Spleen (tissue), 11 donors: Measurements from ENCODE around the gene NFIA. TPM values are rescaled to one million over a fixed set of nuclear protein-coding genes. Genes with fewer than 3 reads are reported as not detected.

ENCODE experiments used
- DNase-seq: peaks from one replicate; pipeline ENCODE4 v3.0.0-alpha.2; 2020
- H3K27ac ChIP-seq, 8 donors: fragments of 200-600 bp; sonication (generic) in 7 of 8; 1 replicate in 4 of 8; 2 replicates in 4 of 8; pipeline versions ENCODE4 v1.5.0 to v1.8.0; 2016 to 2021; ENCODE audit warnings: inconsistent platforms in 4 of 8, mild to moderate bottlenecking in 4 of 8, moderate library complexity in 1 of 8
- H3K27me3 ChIP-seq, 7 donors: fragments of 200-600 bp; sonication (generic) in 6 of 7; replicated peaks in 1 of 7; 1 replicate in 4 of 7; 2 replicates in 3 of 7; pipeline versions ENCODE4 v1.5.0 to v1.8.0; 2016 to 2021; ENCODE audit warnings: inconsistent platforms in 3 of 7, mild to moderate bottlenecking in 1 of 7
- H3K36me3 ChIP-seq, 6 donors: fragments of 200-600 bp; sonication (generic) in 5 of 6; 1 replicate in 4 of 6; 2 replicates in 2 of 6; pipeline versions ENCODE4 v1.5.0 to v1.8.0; 2016 to 2021; ENCODE audit warnings: inconsistent platforms in 2 of 6
- H3K4me1 ChIP-seq, 6 donors: fragments of 200-600 bp; sonication (generic) in 5 of 6; 1 replicate in 3 of 6; 2 replicates in 3 of 6; pipeline versions ENCODE4 v1.5.0 to v1.8.0; 2016 to 2021; ENCODE audit warnings: inconsistent platforms in 3 of 6
- H3K4me3 ChIP-seq, 8 donors: fragments of 200-600 bp; sonication (generic) in 7 of 8; 1 replicate in 4 of 8; 2 replicates in 4 of 8; pipeline versions ENCODE4 v1.5.0 to v1.8.0; 2016 to 2021; ENCODE audit warnings: inconsistent platforms in 4 of 8, mild to moderate bottlenecking in 4 of 8, moderate library complexity in 2 of 8
- H3K9me3 ChIP-seq, 8 donors: fragments of 200-600 bp; sonication (generic) in 7 of 8; 1 replicate in 4 of 8; 2 replicates in 4 of 8; pipeline versions ENCODE4 v1.5.0 to v1.8.0; 2016 to 2021; ENCODE audit warnings: inconsistent platforms in 4 of 8
- CTCF ChIP-seq, 11 experiments: fragments of 200-600 bp in 7 of 11; fragments of 450-650 bp in 4 of 11; sonication (generic) in 4 of 11; IDR thresholded peaks in 8 of 11; conservative IDR thresholded peaks in 3 of 11; 1 replicate in 7 of 11; 2 replicates in 4 of 11; pipeline versions ENCODE4 v1.4.0 to v1.8.0; 2016 to 2021; ENCODE audit warnings: antibody characterized with exemption in 11 of 11, inconsistent platforms in 4 of 11, mild to moderate bottlenecking in 1 of 11
- POLR2A ChIP-seq, 3 donors: fragments of 450-650 bp; IDR thresholded peaks; one replicate each; pipeline ENCODE4 v1.5.1; 2017; ENCODE audit warnings: antibody characterized with exemption in 3 of 3, mild to moderate bottlenecking in 1 of 3
- POLR2AphosphoS5 ChIP-seq, 3 donors: sonication (generic); formaldehyde crosslinking; IDR thresholded peaks; one replicate each; pipeline ENCODE4 v1.5.1; 2017; ENCODE audit warnings: antibody characterized with exemption in 3 of 3
- WGBS, 5 donors: extraction: QIAGEN DNeasy Blood & Tissue Kit in 3 of 5; methylation state at CpG; one replicate each; pipeline versions ENCODE4 v1.1.5 to v1.1.7; 2013 to 2018; 5-methylcytosine and 5-hydroxymethylcytosine counted together
- intact Hi-C: fragments of 100-400 bp; cut with DNase I; formaldehyde crosslinking; loops from one replicate; pipeline ENCODE4 v1.15.0; 2023; ENCODE audit warnings: low total_unique reads
- polyA plus RNA-seq, 3 donors: library from polyadenylated mRNA; stranded (reverse); fragments of 200-250 nt; gene quantifications; one replicate each; pipeline ENCODE4 v1.2.1, GENCODE V29; 2013
- total RNA-seq, 7 donors: library from RNA; depleted of rRNA in 3 of 7; stranded (reverse); fragments of >200 nt in 3 of 7; fragmentation: NEBNext Ultra II Directional in 4 of 7; extraction: Animal tissue kit (Norgen Biotek cat#: 25700) in 4 of 7; gene quantifications; one replicate each; pipeline versions ENCODE4 v1.1.0 to v1.2.1, GENCODE V29; 2016 to 2021
- donor health status: healthy with polysubstance abuse.
- donor health status: DM: no; HTN: no; CAD: no; lungs with moderate emphysema.
- donor health status: DM: no; HTN: no; CAD: no.
- donor health status: Bipolar disorder and iron deficiency.
- donor health status: healthy.
- donor health status: DM: no; HTN: no; CAD: no.
- donor health status: DM: yes; HTN: yes; CAD: no.

Gene NFIA
- total and polyA plus RNA-seq, 10 donors = 3.1 to 76.8 (median 35.5) TPM

DNA sequence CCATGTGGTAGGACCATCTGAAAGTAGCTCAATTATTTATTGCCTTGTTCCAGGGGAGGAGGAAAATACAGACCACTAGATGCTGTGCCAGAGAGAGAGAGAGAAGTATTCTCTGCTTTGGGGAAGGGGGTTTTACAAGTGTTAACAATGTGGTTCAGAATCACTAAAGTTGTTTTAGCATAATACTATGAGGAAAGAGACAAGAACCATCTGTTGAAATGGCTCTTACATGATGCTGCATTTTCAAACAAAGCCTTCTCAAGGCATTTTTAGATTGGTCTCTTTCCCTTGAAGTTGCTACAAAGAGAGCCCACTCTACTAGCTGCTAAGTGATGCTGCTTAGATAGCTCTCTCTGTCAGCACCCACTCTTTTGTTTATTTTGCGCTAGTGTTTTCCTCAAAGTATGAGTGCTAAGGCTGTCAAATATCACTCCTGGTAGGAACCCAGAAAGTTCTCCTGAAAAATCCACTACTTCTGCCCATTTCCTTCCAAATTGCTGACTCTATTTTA is 255.1 kb downstream of the NFIA start:
- Histone ChIP-seq H3K4me1 (peaks cover 0 to 23% (median 12%) of the 10 kb centered on the region in 6 donors), H3K27me3 (no peaks in the 10 kb centered on the region), H3K27ac (peak overlapping the region; percentile 9 to 67 (median 55)), H3K4me3 (no peak overlapping the region), H3K36me3 (no peaks in the 10 kb centered on the region), H3K9me3 (no peaks in the 10 kb centered on the region)
- WGBS, 5 donors = 73 to 88% (median 87%) methylated on average over 1 of the region's 1 CpG
- intact Hi-C loops = loop anchor here (10.0 kb wide), 1 partner anchor 293 kb away; no protein-coding TSS in a partner anchor
- no peak for TF ChIP-seq POLR2AphosphoS5 (IDR thresholded peaks at IDR 0.05)
- TF ChIP-seq POLR2A (IDR thresholded peaks at IDR 0.05) = no peak
- no peak for TF ChIP-seq CTCF (IDR thresholded peaks at IDR 0.05 in 8 of 11, conservative IDR thresholded peaks at IDR 0.05 in 3 of 11)
- DNase-seq = no peak

GRCh38 chr1:61337981-61338848 is 255.9 kb downstream of the NFIA start:
- Histone ChIP-seq H3K4me3 (no peak overlapping the region), H3K4me1 (peaks cover 0 to 23% (median 12%) of the 10 kb centered on the region in 6 donors), H3K27me3 (no peaks in the 10 kb centered on the region), H3K36me3 (no peaks in the 10 kb centered on the region), H3K9me3 (no peaks in the 10 kb centered on the region), H3K27ac (peak overlapping the region; percentile 0 to 67 (median 55))
- 26 to 52% (median 46%) methylated on average over 13 of the region's 13 CpGs for WGBS, 5 donors
- intact Hi-C loops = loop anchor here (10.0 kb wide), 1 partner anchor 293 kb away; no protein-coding TSS in a partner anchor
- DNase-seq = no peak
- TF ChIP-seq CTCF (IDR thresholded peaks at IDR 0.05 in 8 of 11, conservative IDR thresholded peaks at IDR 0.05 in 3 of 11) (peak in 10 of 11 experiments; percentile 23 to 63 (median 55)), POLR2AphosphoS5 (IDR thresholded peaks at IDR 0.05) (peak in 1 of 3 donors; percentile 58), POLR2A (IDR thresholded peaks at IDR 0.05) (no peak)

- DNase-seq = no peak
- Histone ChIP-seq H3K4me1 (peaks cover 0 to 23% (median 14%) of the 10 kb centered on the region in 6 donors), H3K36me3 (no peaks in the 10 kb centered on the region), H3K27me3 (no peaks in the 10 kb centered on the region), H3K9me3 (no peaks in the 10 kb centered on the region), H3K27ac (peak overlapping the region in 5 of 8 donors; percentile 0 to 67 (median 59)), H3K4me3 (no peak overlapping the region)
- 76 to 90% (median 78%) methylated on average over 5 of the region's 5 CpGs for WGBS, 5 donors
- no peak for TF ChIP-seq POLR2AphosphoS5 (IDR thresholded peaks at IDR 0.05)
- TF ChIP-seq CTCF (IDR thresholded peaks at IDR 0.05 in 8 of 11, conservative IDR thresholded peaks at IDR 0.05 in 3 of 11) = no peak
- TF ChIP-seq POLR2A (IDR thresholded peaks at IDR 0.05) = no peak
- intact Hi-C loops = loop anchor here (10.0 kb wide), 1 partner anchor 294 kb away; no protein-coding TSS in a partner anchor
Observed at GRCh38 chr1:61338899-61339298, 256.5 kb downstream of the NFIA start.

- DNase-seq = no peak
- TF ChIP-seq POLR2A (IDR thresholded peaks at IDR 0.05) = no peak
- no peak for TF ChIP-seq CTCF (IDR thresholded peaks at IDR 0.05 in 8 of 11, conservative IDR thresholded peaks at IDR 0.05 in 3 of 11)
- no peak for TF ChIP-seq POLR2AphosphoS5 (IDR thresholded peaks at IDR 0.05)
- WGBS, 5 donors = 56 to 88% (median 77%) methylated on average over 6 of the region's 6 CpGs
- intact Hi-C loops = no loop called here
- Histone ChIP-seq H3K9me3 (no peaks in the 10 kb centered on the region), H3K4me3 (no peak overlapping the region), H3K36me3 (no peaks in the 10 kb centered on the region), H3K4me1 (peaks cover 0 to 23% (median 14%) of the 10 kb centered on the region in 6 donors), H3K27me3 (no peaks in the 10 kb centered on the region), H3K27ac (no peak overlapping the region)
Observed at GRCh38 chr1:61341426-61341825, 259.1 kb downstream of the NFIA start.
